ENCODE measurements around the gene ALDH16A1.

Gene ALDH16A1

DNA sequence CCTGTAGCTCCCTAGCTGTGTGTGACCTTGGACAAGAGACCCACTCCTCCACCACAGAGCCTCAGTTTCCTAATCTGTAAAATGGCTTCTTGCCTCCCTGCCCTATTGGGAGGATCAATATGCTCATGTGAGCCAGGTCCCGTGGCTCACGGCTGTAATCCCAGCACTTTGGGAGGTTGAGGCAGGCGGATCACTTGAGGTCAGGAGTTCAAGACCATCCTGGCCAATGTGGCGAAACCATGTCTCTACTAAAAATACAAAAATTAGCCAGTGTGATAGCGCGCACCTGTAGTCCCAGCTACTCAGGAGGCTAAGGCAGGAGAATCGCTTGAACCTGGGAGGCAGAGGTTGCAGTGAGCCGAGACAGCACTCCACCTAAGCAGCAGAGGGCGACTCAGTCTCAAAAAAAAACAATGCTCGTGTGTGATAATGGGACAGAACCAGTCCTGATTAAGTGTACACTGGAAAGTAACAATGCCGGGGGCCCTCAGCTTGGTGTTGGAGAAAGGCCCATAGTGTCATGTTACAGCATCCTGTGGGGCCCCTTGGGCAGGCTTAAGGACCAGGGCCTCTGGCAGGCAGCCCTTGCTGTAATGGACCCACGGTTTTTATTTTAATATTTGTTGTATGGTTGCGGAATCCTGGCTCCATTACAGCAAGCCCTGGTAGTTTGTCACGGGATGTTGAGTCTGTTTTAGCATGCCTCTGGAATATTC lies 50.0 kb downstream of the ALDH16A1 start:
- Mint-ChIP-seq H3K36me3 (ENCODE audit: low read depth) (peaks cover 14% of the 10 kb centered on the region), H3K9me3 (no peaks in the 10 kb centered on the region), H3K27me3 (ENCODE audit: low read depth, poor library complexity) (peaks cover 5% of the 10 kb centered on the region), H3K27ac (no peak overlapping the region), H3K4me1 (peaks cover 47% of the 10 kb centered on the region), H3K4me3 (no peak overlapping the region)
- no peak for DNase-seq
- TF ChIP-seq, protein P1, sequence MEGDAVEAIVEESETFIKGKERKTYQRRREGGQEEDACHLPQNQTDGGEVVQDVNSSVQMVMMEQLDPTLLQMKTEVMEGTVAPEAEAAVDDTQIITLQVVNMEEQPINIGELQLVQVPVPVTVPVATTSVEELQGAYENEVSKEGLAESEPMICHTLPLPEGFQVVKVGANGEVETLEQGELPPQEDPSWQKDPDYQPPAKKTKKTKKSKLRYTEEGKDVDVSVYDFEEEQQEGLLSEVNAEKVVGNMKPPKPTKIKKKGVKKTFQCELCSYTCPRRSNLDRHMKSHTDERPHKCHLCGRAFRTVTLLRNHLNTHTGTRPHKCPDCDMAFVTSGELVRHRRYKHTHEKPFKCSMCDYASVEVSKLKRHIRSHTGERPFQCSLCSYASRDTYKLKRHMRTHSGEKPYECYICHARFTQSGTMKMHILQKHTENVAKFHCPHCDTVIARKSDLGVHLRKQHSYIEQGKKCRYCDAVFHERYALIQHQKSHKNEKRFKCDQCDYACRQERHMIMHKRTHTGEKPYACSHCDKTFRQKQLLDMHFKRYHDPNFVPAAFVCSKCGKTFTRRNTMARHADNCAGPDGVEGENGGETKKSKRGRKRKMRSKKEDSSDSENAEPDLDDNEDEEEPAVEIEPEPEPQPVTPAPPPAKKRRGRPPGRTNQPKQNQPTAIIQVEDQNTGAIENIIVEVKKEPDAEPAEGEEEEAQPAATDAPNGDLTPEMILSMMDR (IDR thresholded peaks at IDR 0.05), result peak; percentile 45

DNA sequence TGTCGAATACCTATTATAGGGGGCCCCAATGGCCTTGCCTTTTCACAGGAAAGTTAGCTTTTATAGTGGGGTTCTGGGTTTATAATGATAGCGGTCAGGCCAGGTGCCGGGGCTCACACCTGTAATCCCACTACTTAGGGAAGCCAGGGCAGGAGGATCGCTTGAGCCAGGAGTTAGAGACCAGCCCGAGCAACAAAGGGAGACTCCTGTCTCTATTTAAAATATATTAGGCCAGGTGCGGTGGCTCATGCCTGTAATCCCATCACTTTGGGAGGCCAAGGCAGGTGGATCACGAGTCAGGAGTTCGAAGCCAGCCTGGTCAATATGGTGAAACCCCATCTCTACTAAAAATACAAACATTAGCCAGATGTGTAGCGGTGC lies 50.5 kb downstream of the ALDH16A1 start:
- H3K4me3 Mint-ChIP-seq, result no peak overlapping the region
- H3K36me3 Mint-ChIP-seq (ENCODE audit: low read depth), result peaks cover 12% of the 10 kb centered on the region
- H3K4me1 Mint-ChIP-seq, result peaks cover 41% of the 10 kb centered on the region
- DNase-seq, result no peak
- peaks cover 5% of the 10 kb centered on the region for H3K27me3 Mint-ChIP-seq (ENCODE audit: low read depth, poor library complexity)
- no peak overlapping the region for H3K27ac Mint-ChIP-seq
- TF ChIP-seq, protein P1 (IDR thresholded peaks at IDR 0.05), result no peak
- no peaks in the 10 kb centered on the region for H3K9me3 Mint-ChIP-seq

DNA sequence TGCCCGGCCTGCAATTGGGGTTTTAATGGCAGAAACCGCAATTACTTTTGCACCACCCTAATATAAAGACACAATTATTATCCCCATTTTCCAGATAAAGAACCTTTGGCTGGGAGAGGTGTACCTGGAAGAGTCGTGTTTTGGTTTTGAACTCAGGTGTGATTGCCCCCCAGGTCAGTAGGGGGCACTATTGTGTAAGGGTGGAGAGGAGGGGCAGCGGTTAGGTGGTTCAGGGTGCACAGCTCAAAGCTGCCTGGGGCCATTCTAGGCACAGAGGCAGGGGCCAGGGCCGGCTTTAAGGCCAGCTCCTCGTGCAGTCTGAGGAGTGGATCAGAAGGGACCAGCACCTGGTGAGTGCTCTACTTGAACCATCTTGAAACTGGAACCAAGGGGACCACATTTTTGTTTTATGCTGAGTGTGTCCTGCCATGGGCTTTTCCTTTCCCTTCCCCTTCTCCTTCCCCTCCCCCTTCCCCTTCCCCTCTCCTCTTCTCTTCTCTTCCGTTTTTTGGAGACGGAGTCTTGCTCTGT lies 53.6 kb downstream of the ALDH16A1 start:
- H3K9me3 Mint-ChIP-seq, result no peaks in the 10 kb centered on the region
- no peak overlapping the region for H3K4me3 Mint-ChIP-seq
- H3K36me3 Mint-ChIP-seq (ENCODE audit: low read depth), result no peaks in the 10 kb centered on the region
- peak; percentile 62 for DNase-seq
- TF ChIP-seq, protein P1 (IDR thresholded peaks at IDR 0.05), result peak; percentile 69
- no peak overlapping the region for H3K27ac Mint-ChIP-seq
- H3K27me3 Mint-ChIP-seq (ENCODE audit: low read depth, poor library complexity), result peaks cover 5% of the 10 kb centered on the region
- H3K4me1 Mint-ChIP-seq, result peaks cover 31% of the 10 kb centered on the region

DNA sequence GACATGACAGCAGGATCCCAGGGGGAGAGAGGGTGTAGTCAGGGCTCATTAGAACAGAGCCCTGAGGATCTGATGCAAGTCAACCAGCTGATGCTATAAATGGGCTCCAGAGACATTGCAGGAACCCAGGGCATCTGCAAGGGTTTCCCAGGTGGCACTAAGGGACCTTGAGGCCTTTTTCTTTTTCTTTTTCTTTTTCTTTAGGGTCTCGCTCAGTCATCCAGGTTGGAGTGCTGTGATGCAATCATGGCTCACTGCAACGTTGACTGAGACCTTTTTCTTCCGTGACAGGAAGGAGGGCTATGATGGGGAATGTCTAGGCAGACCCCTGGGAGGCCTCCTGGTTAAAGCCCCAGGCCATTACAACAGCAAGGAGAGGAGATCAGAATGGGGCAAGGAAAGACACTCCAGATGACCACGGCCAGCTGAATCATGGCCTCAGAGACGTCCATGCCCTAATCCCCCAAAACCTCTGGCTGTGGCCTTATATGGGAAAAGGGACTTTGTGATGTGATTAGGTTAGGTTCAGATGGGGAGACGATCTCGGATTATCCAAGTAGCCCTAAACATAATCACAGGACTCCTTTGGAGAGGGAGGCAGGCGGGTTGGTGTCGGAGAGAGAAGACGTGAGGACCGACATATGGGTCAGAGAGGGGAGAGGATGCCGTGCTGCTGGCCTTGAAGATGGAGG lies 54.9 kb downstream of the ALDH16A1 start:
- H3K4me1 Mint-ChIP-seq, result peaks cover 28% of the 10 kb centered on the region
- no peak overlapping the region for H3K4me3 Mint-ChIP-seq
- peaks cover 3% of the 10 kb centered on the region for H3K27me3 Mint-ChIP-seq (ENCODE audit: low read depth, poor library complexity)
- H3K27ac Mint-ChIP-seq, result no peak overlapping the region
- no peaks in the 10 kb centered on the region for H3K9me3 Mint-ChIP-seq
- H3K36me3 Mint-ChIP-seq (ENCODE audit: low read depth), result no peaks in the 10 kb centered on the region
- TF ChIP-seq, protein P1 (IDR thresholded peaks at IDR 0.05), result no peak
- DNase-seq, result no peak

DNA sequence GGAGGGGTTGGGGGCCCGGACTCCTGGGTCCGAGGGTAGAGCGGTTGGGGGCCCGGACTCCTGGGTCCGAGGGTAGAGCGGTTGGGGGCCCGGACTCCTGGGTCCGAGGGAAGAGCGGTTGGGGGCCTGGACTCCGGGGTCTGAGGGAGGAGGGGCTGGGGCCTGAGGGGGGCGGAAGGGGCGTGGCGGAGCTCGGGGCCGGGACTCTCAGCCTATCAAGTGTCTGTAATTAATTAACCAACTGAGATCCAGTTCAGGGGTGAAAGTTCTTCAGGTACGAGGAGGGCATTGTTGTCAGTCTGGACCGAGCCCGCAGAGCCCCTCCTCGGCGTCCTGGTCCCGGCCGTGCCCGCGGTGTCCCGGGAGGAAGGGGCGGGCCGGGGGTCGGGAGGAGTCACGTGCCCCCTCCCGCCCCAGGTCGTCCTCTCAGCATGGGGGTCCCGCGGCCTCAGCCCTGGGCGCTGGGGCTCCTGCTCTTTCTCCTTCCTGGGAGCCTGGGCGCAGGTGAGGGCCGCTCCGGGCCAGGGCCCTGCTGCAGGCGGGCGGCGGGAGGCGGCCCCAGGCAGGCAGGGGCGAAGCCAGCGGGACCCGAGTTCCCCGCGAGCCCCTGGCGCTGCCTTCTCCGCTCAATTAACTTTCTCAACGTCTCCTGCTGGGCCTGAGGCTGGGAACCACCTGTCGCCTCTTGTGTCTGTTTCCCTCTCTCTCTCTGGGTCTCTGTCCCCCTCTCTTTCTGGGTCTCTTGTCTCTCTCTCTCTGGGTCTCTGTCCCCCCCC lies 60.1 kb downstream of the ALDH16A1 start:
- H3K4me1 Mint-ChIP-seq, result peaks cover 49% of the 10 kb centered on the region

More for the DNA sequence above, 60.1 kb downstream of the ALDH16A1 start:
- Mint-ChIP-seq H3K9me3 (no peaks in the 10 kb centered on the region), H3K4me3 (peak overlapping the region; percentile 89), H3K27ac (peak overlapping the region; percentile 86), H3K36me3 (ENCODE audit: low read depth) (peaks cover 18% of the 10 kb centered on the region), H3K27me3 (ENCODE audit: low read depth, poor library complexity) (peaks cover 10% of the 10 kb centered on the region)
- TF ChIP-seq, protein P1 (IDR thresholded peaks at IDR 0.05), result no peak
- peak; percentile 72 for DNase-seq

Data from nephron progenitor cell (in vitro differentiated cells).